GM19099 (cell line): ENCODE data around the gene KRTAP19-1.

Experiments
- POLR2A ChIP-seq: IDR thresholded peaks from 3 replicates; pipeline ENCODE4 v1.6.1; 2011; ENCODE audit warnings: low read depth; ENCODE audit not compliant: insufficient read length; ENCODE audit errors: extremely low read depth

The KRTAP19-1 gene

GRCh38 chr21:30443226-30443625, 36.9 kb downstream of the KRTAP19-1 start:
- no peak for TF ChIP-seq POLR2A

DNA sequence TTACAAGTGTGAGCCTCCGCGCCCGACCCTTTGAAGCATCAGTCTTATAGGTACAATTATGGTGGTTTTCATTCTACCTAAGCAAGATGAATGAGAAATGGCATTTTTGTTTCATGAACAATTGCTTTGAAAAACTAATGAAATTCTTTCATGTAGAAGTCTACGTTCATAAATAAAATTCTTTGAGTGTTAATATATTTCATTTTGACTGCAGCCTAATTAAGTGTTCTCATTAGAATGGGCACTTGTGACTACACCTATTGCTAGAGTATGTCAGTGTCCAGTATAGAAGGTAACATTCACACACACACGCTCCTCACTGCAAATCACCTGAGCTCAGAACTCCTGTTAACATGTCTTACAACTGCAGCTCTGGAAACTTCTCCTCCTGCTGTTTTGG, 40.2 kb downstream of the KRTAP19-1 start, which contains the start of gene KRTAP15-1:
KRTAP15-1 (plus strand) TSS at position 301 of the 400 bp plus-strand sequence; CDS start at position 354, 53 bp downstream.
- no peak for TF ChIP-seq POLR2A

DNA sequence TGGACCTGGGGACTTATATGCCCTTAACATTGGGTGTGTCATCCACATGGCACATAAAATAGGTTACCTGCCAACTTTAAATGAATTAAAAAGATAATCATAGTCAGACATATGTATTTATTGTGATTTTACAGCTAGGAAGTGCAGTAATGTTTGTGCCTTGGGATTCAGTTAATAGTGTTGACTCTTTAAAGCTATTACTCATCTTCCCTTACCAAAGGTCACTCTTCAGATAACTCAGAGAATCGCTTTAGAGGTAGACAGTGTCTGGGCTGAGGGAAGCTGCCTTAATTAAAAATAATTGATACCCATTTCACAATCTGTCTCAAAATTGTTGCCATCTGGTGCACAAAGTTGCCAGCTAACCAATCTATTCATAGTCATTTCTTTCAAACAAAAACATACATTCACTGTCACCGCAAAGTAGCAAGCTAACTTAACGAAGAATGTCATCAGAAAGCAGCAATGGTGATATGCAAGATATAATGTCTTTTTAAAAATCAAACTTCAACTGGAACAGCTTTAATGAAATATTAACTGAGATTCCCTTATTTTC, 43.1 kb downstream of the KRTAP19-1 start:
- TF ChIP-seq POLR2A, result no peak

DNA sequence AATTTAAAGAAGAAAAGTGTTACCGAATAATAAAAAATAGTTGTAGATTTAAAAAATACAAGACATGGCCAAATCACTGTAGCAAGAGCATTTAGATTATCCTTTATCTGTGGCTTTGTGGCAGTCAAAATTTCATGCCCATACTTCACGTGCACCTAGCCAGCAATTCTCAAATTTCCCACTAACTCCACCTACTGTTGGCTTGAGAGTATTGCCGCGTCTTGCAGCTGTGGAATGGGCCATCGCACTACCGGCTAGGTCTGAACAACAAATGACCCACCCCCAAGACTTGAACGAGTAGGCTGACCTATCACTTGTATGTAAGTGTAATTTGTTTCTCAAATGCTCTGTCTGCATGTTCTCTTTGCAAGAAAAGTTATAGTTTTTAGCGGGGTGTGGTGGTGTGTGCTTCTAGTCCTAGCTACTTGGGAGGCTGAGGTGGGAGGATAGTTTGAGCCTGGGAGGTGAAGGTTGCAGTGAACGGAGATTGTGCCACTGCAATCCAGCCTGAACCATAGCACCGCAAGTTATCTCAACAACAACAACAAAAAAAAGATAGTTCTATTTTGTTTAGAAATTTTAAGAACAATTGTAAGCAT, 46.0 kb downstream of the KRTAP19-1 start:
- no peak for TF ChIP-seq POLR2A

GRCh38 chr21:30430170-30430655, 50.0 kb downstream of the KRTAP19-1 start, which contains the start of gene KRTAP13-4:
KRTAP13-4 (plus strand) TSS chr21:30430220; CDS start chr21:30430276, 56 bp downstream.
- TF ChIP-seq POLR2A, result no peak
